ENCODE data around the gene CALCA.

The CALCA gene

GRCh38 chr11:14942745-14943144 lies 29.4 kb downstream of the CALCA start:
- DNase-seq (ENCODE audit: low spot score), result no peak

- DNase-seq (ENCODE audit: low spot score), result no peak
Observed at GRCh38 chr11:14938936-14939335, 33.2 kb downstream of the CALCA start.

- DNase-seq (ENCODE audit: low spot score), result no peak
Observed at GRCh38 chr11:14934641-14935351, 37.4 kb downstream of the CALCA start.

- no peak for DNase-seq (ENCODE audit: low spot score)
Observed at GRCh38 chr11:14932447-14932846, 39.7 kb downstream of the CALCA start.

- DNase-seq (ENCODE audit: low spot score), result no peak
Observed at GRCh38 chr11:14930369-14930768, 41.8 kb downstream of the CALCA start.

- DNase-seq (ENCODE audit: low spot score), result no peak
Observed at GRCh38 chr11:14927146-14927545, 45.0 kb downstream of the CALCA start.

GRCh38 chr11:14924318-14924717 lies 47.8 kb downstream of the CALCA start:
- no peak for DNase-seq (ENCODE audit: low spot score)
